HG03571 (cell line): ENCODE measurements around the gene SPATA19.

Experiments
- ATAC-seq: cut with Tn5 transposase; IDR thresholded peaks from one replicate; pipeline ENCODE4 v1.9.1; 2021; ENCODE audit not compliant: unreplicated experiment

SPATA19 gene

GRCh38 chr11:133835593-133836548, 9.4 kb downstream of the SPATA19 start:
- no peak for ATAC-seq

GRCh38 chr11:133834682-133835592, 10.4 kb downstream of the SPATA19 start:
- peak; percentile 72 for ATAC-seq

GRCh38 chr11:133833898-133834681, 11.2 kb downstream of the SPATA19 start:
- ATAC-seq: no peak

- ATAC-seq: no peak
These were observed 12.1 kb downstream of the SPATA19 start for GRCh38 chr11:133832991-133833897.

GRCh38 chr11:133832096-133832990, 13.0 kb downstream of the SPATA19 start:
- no peak for ATAC-seq

GRCh38 chr11:133830931-133831907, 14.1 kb downstream of the SPATA19 start:
- no peak for ATAC-seq

GRCh38 chr11:133829566-133829965, 15.7 kb downstream of the SPATA19 start:
- ATAC-seq: no peak

GRCh38 chr11:133828871-133829270, 16.4 kb downstream of the SPATA19 start:
- no peak for ATAC-seq

GRCh38 chr11:133827556-133827955, 17.8 kb downstream of the SPATA19 start:
- ATAC-seq: no peak

GRCh38 chr11:133826866-133827265, 18.4 kb downstream of the SPATA19 start:
- no peak for ATAC-seq

GRCh38 chr11:133825666-133826065, 19.6 kb downstream of the SPATA19 start:
- ATAC-seq: no peak

- ATAC-seq: no peak
These were observed 20.2 kb downstream of the SPATA19 start for GRCh38 chr11:133825156-133825555.

GRCh38 chr11:133824593-133824992, 20.7 kb downstream of the SPATA19 start:
- no peak for ATAC-seq

GRCh38 chr11:133823614-133824013, 21.7 kb downstream of the SPATA19 start:
- no peak for ATAC-seq

GRCh38 chr11:133823211-133823610, 22.1 kb downstream of the SPATA19 start:
- no peak for ATAC-seq

- no peak for ATAC-seq
These were observed 23.5 kb downstream of the SPATA19 start for GRCh38 chr11:133821776-133822175.

GRCh38 chr11:133819746-133820315, 25.5 kb downstream of the SPATA19 start:
- no peak for ATAC-seq
